Gastrocnemius medialis (tissue), 4 donors: Measurements from ENCODE around the gene TRAPPC3.

Source experiments
- POLR2A ChIP-seq, 2 donors: fragments of 450-650 bp; IDR thresholded peaks; one replicate each; pipeline ENCODE4 v1.6.1; 2017; ENCODE audit warnings: antibody characterized with exemption in 2 of 2, mild to moderate bottlenecking in 2 of 2, moderate library complexity in 2 of 2
- TF ChIP-seq, protein P1 (sequence below), 5 experiments: fragments of 450-650 bp in 3 of 5; fragments of 200-600 bp in 2 of 5; sonication (generic) in 2 of 5; IDR thresholded peaks in 4 of 5; conservative IDR thresholded peaks in 1 of 5; 1 replicate in 4 of 5; 2 replicates in 1 of 5; pipeline ENCODE4 v1.5.1; 2016 to 2019; ENCODE audit warnings: antibody characterized with exemption in 5 of 5, mild to moderate bottlenecking in 3 of 5, moderate library complexity in 3 of 5

DNA sequence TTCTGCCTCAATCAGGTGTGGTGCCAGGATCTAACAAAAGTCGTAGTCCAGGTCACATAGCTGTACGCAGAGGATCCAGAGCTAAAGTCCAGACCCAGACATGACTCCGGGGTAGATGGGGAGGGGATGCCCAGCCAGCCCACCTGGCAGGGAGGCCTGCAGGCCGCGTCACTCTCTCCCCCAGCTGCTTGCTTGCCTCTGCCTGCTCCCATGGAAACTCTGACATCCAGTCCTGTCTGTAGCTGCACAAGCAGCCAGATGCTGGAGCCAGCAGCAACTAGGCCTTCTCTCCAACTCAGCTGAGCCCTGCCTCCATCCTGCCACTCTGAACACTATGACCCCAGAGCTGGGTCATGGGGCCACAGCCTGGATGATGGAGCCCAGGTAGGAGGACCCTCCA is 32.4 kb downstream of the TRAPPC3 start:
- TF ChIP-seq, protein P1, sequence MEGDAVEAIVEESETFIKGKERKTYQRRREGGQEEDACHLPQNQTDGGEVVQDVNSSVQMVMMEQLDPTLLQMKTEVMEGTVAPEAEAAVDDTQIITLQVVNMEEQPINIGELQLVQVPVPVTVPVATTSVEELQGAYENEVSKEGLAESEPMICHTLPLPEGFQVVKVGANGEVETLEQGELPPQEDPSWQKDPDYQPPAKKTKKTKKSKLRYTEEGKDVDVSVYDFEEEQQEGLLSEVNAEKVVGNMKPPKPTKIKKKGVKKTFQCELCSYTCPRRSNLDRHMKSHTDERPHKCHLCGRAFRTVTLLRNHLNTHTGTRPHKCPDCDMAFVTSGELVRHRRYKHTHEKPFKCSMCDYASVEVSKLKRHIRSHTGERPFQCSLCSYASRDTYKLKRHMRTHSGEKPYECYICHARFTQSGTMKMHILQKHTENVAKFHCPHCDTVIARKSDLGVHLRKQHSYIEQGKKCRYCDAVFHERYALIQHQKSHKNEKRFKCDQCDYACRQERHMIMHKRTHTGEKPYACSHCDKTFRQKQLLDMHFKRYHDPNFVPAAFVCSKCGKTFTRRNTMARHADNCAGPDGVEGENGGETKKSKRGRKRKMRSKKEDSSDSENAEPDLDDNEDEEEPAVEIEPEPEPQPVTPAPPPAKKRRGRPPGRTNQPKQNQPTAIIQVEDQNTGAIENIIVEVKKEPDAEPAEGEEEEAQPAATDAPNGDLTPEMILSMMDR (IDR thresholded peaks at IDR 0.05 in 4 of 5, conservative IDR thresholded peaks at IDR 0.05 in 1 of 5): no peak
- TF ChIP-seq POLR2A (IDR thresholded peaks at IDR 0.05): no peak
